HG03095 (cell line): ENCODE results near the gene CFAP65.

Source experiments
- ATAC-seq: cut with Tn5 transposase; IDR thresholded peaks from one replicate; pipeline ENCODE4 v1.9.1; 2021; ENCODE audit warnings: moderate library complexity; ENCODE audit not compliant: unreplicated experiment

CFAP65 gene

GRCh38 chr2:218993345-218994315 lies 47.7 kb downstream of the CFAP65 start, which contains the start of gene CRYBA2:
CRYBA2 (minus strand) TSS chr2:218993422; CDS start chr2:218993176, 246 bp downstream.
- ATAC-seq, result no peak

GRCh38 chr2:218992703-218993344 lies 48.5 kb downstream of the CFAP65 start:
- no peak for ATAC-seq

GRCh38 chr2:218992196-218992595 lies 49.1 kb downstream of the CFAP65 start:
- ATAC-seq, result no peak

- no peak for ATAC-seq
Measured at GRCh38 chr2:218991674-218992168, 49.6 kb downstream of the CFAP65 start.

GRCh38 chr2:218990612-218991011 lies 50.7 kb downstream of the CFAP65 start:
- no peak for ATAC-seq

- no peak for ATAC-seq
Measured at GRCh38 chr2:218990052-218990451, 51.3 kb downstream of the CFAP65 start.

GRCh38 chr2:218988650-218989049 lies 52.7 kb downstream of the CFAP65 start:
- no peak for ATAC-seq

GRCh38 chr2:218988164-218988563 lies 53.2 kb downstream of the CFAP65 start:
- ATAC-seq, result no peak

GRCh38 chr2:218986148-218986761 lies 55.1 kb downstream of the CFAP65 start:
- no peak for ATAC-seq

GRCh38 chr2:218985325-218986091 lies 55.8 kb downstream of the CFAP65 start:
- ATAC-seq, result no peak

- no peak for ATAC-seq
Measured at GRCh38 chr2:218985021-218985324, 56.3 kb downstream of the CFAP65 start, which contains the start of gene FEV. FEV (minus strand) TSS chr2:218985184; CDS start chr2:218985075, 109 bp downstream.

- ATAC-seq, result no peak
Measured at GRCh38 chr2:218984239-218985020, 56.9 kb downstream of the CFAP65 start.

GRCh38 chr2:218983934-218984238 lies 57.4 kb downstream of the CFAP65 start:
- no peak for ATAC-seq

- ATAC-seq, result no peak
Measured at GRCh38 chr2:218983263-218983933, 57.9 kb downstream of the CFAP65 start.

- ATAC-seq, result no peak
Measured at GRCh38 chr2:218982586-218983262, 58.6 kb downstream of the CFAP65 start.

- ATAC-seq, result no peak
Measured at GRCh38 chr2:218981881-218982585, 59.3 kb downstream of the CFAP65 start.

- no peak for ATAC-seq
Measured at GRCh38 chr2:218981390-218981880, 59.9 kb downstream of the CFAP65 start.

- ATAC-seq, result no peak
Measured at GRCh38 chr2:218980735-218981389, 60.5 kb downstream of the CFAP65 start.
